ENCODE results near the gene COL1A2. TPM values are rescaled to one million over a fixed set of nuclear protein-coding genes. Genes with fewer than 3 reads are reported as not detected.

Gene COL1A2
- total and polyA plus RNA-seq, 2 experiments from 2014 or later: 76.6 to 122 TPM

GRCh38 chr7:94446308-94446707 is 51.6 kb downstream of the COL1A2 start:
- Histone ChIP-seq H3K9me3 (ENCODE audit: low read depth) (no peaks in the 10 kb centered on the region), H3K27ac (no peak overlapping the region), H3K27me3 (no peaks in the 10 kb centered on the region), H3K4me1 (ENCODE audit: low read depth) (peaks cover 27% of the 10 kb centered on the region), H3K4me3 (no peak overlapping the region), H3K36me3 (no peaks in the 10 kb centered on the region)
- DNase-seq (ENCODE audit: low read depth in 1 of 2, low spot score in 1 of 2): no peak
- no peak for TF ChIP-seq CTCF (IDR thresholded peaks at IDR 0.05; ENCODE audit: low read depth, low read length)

- peak; percentile 59 to 69 for DNase-seq (ENCODE audit: low read depth in 1 of 2, low spot score in 1 of 2)
- Histone ChIP-seq H3K36me3 (no peaks in the 10 kb centered on the region), H3K4me1 (ENCODE audit: low read depth) (peaks cover 46% of the 10 kb centered on the region), H3K27ac (no peak overlapping the region), H3K27me3 (no peaks in the 10 kb centered on the region), H3K4me3 (no peak overlapping the region), H3K9me3 (ENCODE audit: low read depth) (no peaks in the 10 kb centered on the region)
- peak; percentile 55 for TF ChIP-seq CTCF (IDR thresholded peaks at IDR 0.05; ENCODE audit: low read depth, low read length)
Measured at GRCh38 chr7:94449151-94449725, 54.5 kb downstream of the COL1A2 start.

- Histone ChIP-seq H3K9me3 (ENCODE audit: low read depth) (no peaks in the 10 kb centered on the region), H3K36me3 (no peaks in the 10 kb centered on the region), H3K27ac (peak overlapping the region; percentile 62), H3K4me3 (no peak overlapping the region), H3K27me3 (no peaks in the 10 kb centered on the region), H3K4me1 (ENCODE audit: low read depth) (peaks cover 40% of the 10 kb centered on the region)
- TF ChIP-seq CTCF (IDR thresholded peaks at IDR 0.05; ENCODE audit: low read depth, low read length): no peak
- peak in 1 of 2 donors; percentile 77 for DNase-seq (ENCODE audit: low read depth in 1 of 2, low spot score in 1 of 2)
Measured at GRCh38 chr7:94450044-94450697, 55.5 kb downstream of the COL1A2 start.

- Histone ChIP-seq H3K36me3 (no peaks in the 10 kb centered on the region), H3K27ac (peak overlapping the region; percentile 62), H3K4me1 (ENCODE audit: low read depth) (peaks cover 40% of the 10 kb centered on the region), H3K27me3 (no peaks in the 10 kb centered on the region), H3K4me3 (no peak overlapping the region), H3K9me3 (ENCODE audit: low read depth) (no peaks in the 10 kb centered on the region)
- no peak for TF ChIP-seq CTCF (IDR thresholded peaks at IDR 0.05; ENCODE audit: low read depth, low read length)
- no peak for DNase-seq (ENCODE audit: low read depth in 1 of 2, low spot score in 1 of 2)
Measured at GRCh38 chr7:94451187-94451586, 56.5 kb downstream of the COL1A2 start.

- Histone ChIP-seq H3K27ac (peak overlapping the region; percentile 62), H3K4me3 (no peak overlapping the region), H3K9me3 (ENCODE audit: low read depth) (no peaks in the 10 kb centered on the region), H3K27me3 (no peaks in the 10 kb centered on the region), H3K36me3 (no peaks in the 10 kb centered on the region), H3K4me1 (ENCODE audit: low read depth) (peaks cover 40% of the 10 kb centered on the region)
- peak in 1 of 2 donors; percentile 82 for DNase-seq (ENCODE audit: low read depth in 1 of 2, low spot score in 1 of 2)
- TF ChIP-seq CTCF (IDR thresholded peaks at IDR 0.05; ENCODE audit: low read depth, low read length): no peak
Measured at GRCh38 chr7:94452239-94452638, 57.5 kb downstream of the COL1A2 start.
